ENCODE data around the gene TDRD3.

DNA sequence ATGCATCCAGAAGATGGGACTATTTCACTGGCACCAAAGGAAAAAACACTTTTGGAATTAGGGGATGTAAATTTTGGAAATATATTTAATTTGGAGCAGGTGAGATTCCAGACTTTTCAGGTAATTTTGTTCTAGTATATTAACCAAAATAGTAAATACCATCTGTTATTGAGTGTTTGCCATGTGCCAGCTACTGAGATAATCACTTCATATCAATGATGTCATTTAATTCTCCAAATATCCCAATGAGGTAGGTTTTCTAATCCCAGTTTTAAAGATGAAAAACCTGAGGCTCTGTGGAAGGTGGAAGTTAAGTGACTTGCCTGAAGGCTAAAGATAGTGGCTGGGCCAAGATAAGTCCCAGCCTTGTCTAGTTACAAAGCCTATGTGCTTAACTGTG is 95.2 kb downstream of the TDRD3 start:
- no peak for TF ChIP-seq CTCF (IDR thresholded peaks at IDR 0.05)
- no peak for TF ChIP-seq POLR2A (IDR thresholded peaks at IDR 0.05)

All from esophagus squamous epithelium (tissue), 4 donors.